ENCODE data around the gene OXCT1.
A peak's percentile ranks its signal among the peaks of the same experiment; 100 is the strongest.

The OXCT1 gene

DNA sequence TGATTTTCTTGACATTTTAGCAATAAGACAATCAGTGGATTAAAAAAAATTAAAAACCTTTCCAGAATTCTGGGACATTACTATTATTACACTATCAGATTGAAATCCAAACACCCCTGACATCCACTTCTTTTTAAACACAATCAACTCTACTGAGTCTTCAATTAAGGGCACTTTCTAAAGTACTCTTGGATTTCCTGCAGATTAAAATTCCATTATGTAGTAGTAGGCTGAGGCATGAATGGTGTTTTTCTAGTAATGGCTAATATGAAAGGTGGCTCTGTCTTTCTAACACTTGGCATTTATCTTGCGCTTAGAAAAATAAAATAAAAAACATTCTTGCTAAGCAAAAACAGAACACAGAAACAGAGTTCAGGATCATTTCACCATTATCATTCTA is 107.8 kb downstream of the OXCT1 start:
- Histone ChIP-seq H2BK5ac (ENCODE audit: low read depth, low read length, poor library complexity) (no peak overlapping the region), H2AFZ (ENCODE audit: insufficient read depth, low read length, poor library complexity) (no peak overlapping the region), H3K23ac (ENCODE audit: low read length) (no peak overlapping the region), H3K79me1 (ENCODE audit: low read length) (no peaks in the 10 kb centered on the region), H4K12ac (ENCODE audit: low read depth, low read length) (no peak overlapping the region), H3K27me3 (ENCODE audit: insufficient read depth, low read length) (no peaks in the 10 kb centered on the region), H3K4ac (ENCODE audit: low read depth, low read length) (no peak overlapping the region), H2AK5ac (ENCODE audit: low read length) (no peak overlapping the region), H2BK12ac (ENCODE audit: low read length) (no peak overlapping the region), H3K4me2 (ENCODE audit: low read length) (no peak overlapping the region), H2BK120ac (ENCODE audit: insufficient read depth, low read length, poor library complexity) (no peak overlapping the region), H3K4me3 (ENCODE audit: low read depth, low read length) (no peak overlapping the region), H3K79me2 (ENCODE audit: control insufficient read depth, insufficient read depth, low read length, poor library complexity) (no peaks in the 10 kb centered on the region), H3K9ac (ENCODE audit: low read length) (no peak overlapping the region), H3K14ac (ENCODE audit: low read length) (no peak overlapping the region), H4K8ac (ENCODE audit: low read depth, low read length) (no peak overlapping the region), H3K4me1 (ENCODE audit: control insufficient read depth in 1 of 2, insufficient read depth in 2 of 2, low read length in 2 of 2) (no peaks in the 10 kb centered on the region), H3K27ac (ENCODE audit: low read depth, low read length) (no peak overlapping the region), H3K36me3 (ENCODE audit: control insufficient read depth in 1 of 2, insufficient read depth in 2 of 2, low read length in 2 of 2) (no peaks in the 10 kb centered on the region), H3K18ac (ENCODE audit: low read length) (no peak overlapping the region), H3K9me3 (ENCODE audit: insufficient read depth, low read depth, low read length) (no peaks in the 10 kb centered on the region), H4K91ac (ENCODE audit: low read depth, low read length) (no peak overlapping the region)
- DNase-seq, result no peak
- no CpG with 5 or more reads among the region's 1 CpG for WGBS (ENCODE audit: extremely low coverage, insufficient coverage, insufficient read length)

DNA sequence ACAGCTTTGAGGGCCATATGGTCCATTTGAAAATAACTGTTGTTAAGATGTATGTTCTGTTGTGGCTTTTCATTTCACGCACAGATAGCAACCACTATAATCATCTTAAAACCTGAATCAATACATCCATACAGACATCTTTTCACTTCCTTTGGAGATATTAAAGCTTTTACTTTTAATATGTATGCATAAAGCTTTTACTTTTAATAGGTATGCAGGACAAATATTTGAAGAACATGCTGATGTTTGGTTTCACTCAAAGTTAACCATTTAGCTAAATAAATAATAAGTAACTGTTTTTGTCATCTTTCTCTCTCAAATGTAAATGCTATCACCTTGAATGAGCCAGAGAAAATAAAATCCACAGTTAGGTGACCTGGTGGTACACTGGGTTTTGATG is 108.6 kb downstream of the OXCT1 start:
- Histone ChIP-seq H3K79me1 (ENCODE audit: low read length) (no peaks in the 10 kb centered on the region), H4K91ac (ENCODE audit: low read depth, low read length) (no peak overlapping the region), H4K8ac (ENCODE audit: low read depth, low read length) (no peak overlapping the region), H2AFZ (ENCODE audit: insufficient read depth, low read length, poor library complexity) (no peak overlapping the region), H2BK5ac (ENCODE audit: low read depth, low read length, poor library complexity) (no peak overlapping the region), H3K9ac (ENCODE audit: low read length) (no peak overlapping the region), H2AK5ac (ENCODE audit: low read length) (no peak overlapping the region), H3K9me3 (ENCODE audit: insufficient read depth, low read depth, low read length) (no peaks in the 10 kb centered on the region), H3K27ac (ENCODE audit: low read depth, low read length) (no peak overlapping the region), H3K4me3 (ENCODE audit: low read depth, low read length) (no peak overlapping the region), H3K4me1 (ENCODE audit: control insufficient read depth in 1 of 2, insufficient read depth in 2 of 2, low read length in 2 of 2) (no peaks in the 10 kb centered on the region), H3K4me2 (ENCODE audit: low read length) (no peak overlapping the region), H3K23ac (ENCODE audit: low read length) (no peak overlapping the region), H3K14ac (ENCODE audit: low read length) (no peak overlapping the region), H2BK120ac (ENCODE audit: insufficient read depth, low read length, poor library complexity) (no peak overlapping the region), H4K12ac (ENCODE audit: low read depth, low read length) (no peak overlapping the region), H3K36me3 (ENCODE audit: control insufficient read depth in 1 of 2, insufficient read depth in 2 of 2, low read length in 2 of 2) (no peaks in the 10 kb centered on the region), H3K4ac (ENCODE audit: low read depth, low read length) (no peak overlapping the region), H3K27me3 (ENCODE audit: insufficient read depth, low read length) (no peaks in the 10 kb centered on the region), H3K18ac (ENCODE audit: low read length) (no peak overlapping the region), H3K79me2 (ENCODE audit: control insufficient read depth, insufficient read depth, low read length, poor library complexity) (no peaks in the 10 kb centered on the region), H2BK12ac (ENCODE audit: low read length) (no peak overlapping the region)
- no CpG with 5 or more reads among the region's 1 CpG for whole genome bisulfite sequencing (ENCODE audit: extremely low coverage, insufficient coverage, insufficient read length)
- no peak for DNase-seq

DNA sequence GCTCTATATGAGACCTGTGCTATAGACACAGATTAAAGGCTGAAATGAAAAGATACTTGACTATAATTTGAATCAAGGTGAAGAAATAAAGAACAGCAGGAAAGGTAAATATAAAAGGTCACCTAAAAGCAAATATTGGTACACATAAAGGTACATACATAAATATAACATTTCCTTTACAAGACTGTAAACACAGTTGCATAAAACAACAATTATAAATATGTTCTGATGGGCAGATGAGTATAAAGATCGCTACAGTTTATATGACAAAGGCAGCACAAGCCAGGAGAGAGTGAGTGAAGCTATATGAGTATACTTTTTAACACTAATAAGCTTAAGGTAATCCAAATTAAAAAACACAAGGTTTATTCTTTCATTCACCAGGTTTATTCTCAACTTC is 114.5 kb downstream of the OXCT1 start:
- Histone ChIP-seq H3K4ac (ENCODE audit: low read depth, low read length) (no peak overlapping the region), H4K8ac (ENCODE audit: low read depth, low read length) (no peak overlapping the region), H3K14ac (ENCODE audit: low read length) (no peak overlapping the region), H3K23ac (ENCODE audit: low read length) (no peak overlapping the region), H2BK120ac (ENCODE audit: insufficient read depth, low read length, poor library complexity) (no peak overlapping the region), H2BK12ac (ENCODE audit: low read length) (no peak overlapping the region), H4K91ac (ENCODE audit: low read depth, low read length) (no peak overlapping the region), H3K4me2 (ENCODE audit: low read length) (no peak overlapping the region), H4K12ac (ENCODE audit: low read depth, low read length) (no peak overlapping the region), H2AFZ (ENCODE audit: insufficient read depth, low read length, poor library complexity) (no peak overlapping the region), H3K27me3 (ENCODE audit: insufficient read depth, low read length) (no peaks in the 10 kb centered on the region), H3K9me3 (ENCODE audit: insufficient read depth, low read depth, low read length) (no peaks in the 10 kb centered on the region), H3K4me1 (ENCODE audit: control insufficient read depth in 1 of 2, insufficient read depth in 2 of 2, low read length in 2 of 2) (no peaks in the 10 kb centered on the region), H3K4me3 (ENCODE audit: low read depth, low read length) (no peak overlapping the region), H3K9ac (ENCODE audit: low read length) (no peak overlapping the region), H3K27ac (ENCODE audit: low read depth, low read length) (no peak overlapping the region), H3K18ac (ENCODE audit: low read length) (no peak overlapping the region), H2BK5ac (ENCODE audit: low read depth, low read length, poor library complexity) (no peak overlapping the region), H2AK5ac (ENCODE audit: low read length) (no peak overlapping the region), H3K79me1 (ENCODE audit: low read length) (no peaks in the 10 kb centered on the region), H3K79me2 (ENCODE audit: control insufficient read depth, insufficient read depth, low read length, poor library complexity) (no peaks in the 10 kb centered on the region), H3K36me3 (ENCODE audit: control insufficient read depth in 1 of 2, insufficient read depth in 2 of 2, low read length in 2 of 2) (no peaks in the 10 kb centered on the region)
- no CpG with 5 or more reads among the region's 1 CpG for WGBS (ENCODE audit: extremely low coverage, insufficient coverage, insufficient read length)
- no peak for DNase-seq

DNA sequence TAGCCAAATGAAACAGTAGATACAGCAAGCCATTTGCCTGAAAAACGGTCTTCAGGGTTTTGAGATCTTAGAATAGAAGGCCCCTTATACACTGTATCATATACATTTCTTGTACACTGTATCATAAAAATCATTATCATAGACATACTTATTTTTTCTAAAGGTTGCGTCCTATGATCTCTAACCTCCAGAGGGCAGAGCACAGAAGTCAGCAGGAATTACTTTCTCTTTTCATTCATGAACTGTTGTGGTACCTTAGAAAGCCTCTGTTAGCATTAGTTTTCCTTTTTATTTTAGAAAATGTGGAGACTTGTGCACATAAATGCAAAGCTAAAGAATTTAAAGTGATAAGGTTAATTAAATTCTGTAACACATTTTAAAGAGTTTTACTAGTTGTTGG is 115.4 kb downstream of the OXCT1 start:
- H3K4me3 ChIP-seq (ENCODE audit: low read depth, low read length), result no peak overlapping the region
- H3K79me2 ChIP-seq (ENCODE audit: control insufficient read depth, insufficient read depth, low read length, poor library complexity), result no peaks in the 10 kb centered on the region
- H4K12ac ChIP-seq (ENCODE audit: low read depth, low read length), result no peak overlapping the region
- H2BK120ac ChIP-seq (ENCODE audit: insufficient read depth, low read length, poor library complexity), result no peak overlapping the region
- H2AFZ ChIP-seq (ENCODE audit: insufficient read depth, low read length, poor library complexity), result no peak overlapping the region
- no peak overlapping the region for H3K23ac ChIP-seq (ENCODE audit: low read length)
- peak in 1 of 2 donors; percentile 6 for DNase-seq
- H2BK12ac ChIP-seq (ENCODE audit: low read length), result no peak overlapping the region
- H4K91ac ChIP-seq (ENCODE audit: low read depth, low read length), result no peak overlapping the region
- WGBS (ENCODE audit: extremely low coverage, insufficient coverage, insufficient read length), result no CpG with 5 or more reads among the region's 2 CpGs
- H3K36me3 ChIP-seq (ENCODE audit: control insufficient read depth in 1 of 2, insufficient read depth in 2 of 2, low read length in 2 of 2), result no peaks in the 10 kb centered on the region
- H3K9me3 ChIP-seq (ENCODE audit: insufficient read depth, low read depth, low read length), result no peaks in the 10 kb centered on the region
- H3K27ac ChIP-seq (ENCODE audit: low read depth, low read length), result no peak overlapping the region
- H2BK5ac ChIP-seq (ENCODE audit: low read depth, low read length, poor library complexity), result no peak overlapping the region
- H3K14ac ChIP-seq (ENCODE audit: low read length), result no peak overlapping the region
- H3K4me1 ChIP-seq (ENCODE audit: control insufficient read depth in 1 of 2, insufficient read depth in 2 of 2, low read length in 2 of 2), result no peaks in the 10 kb centered on the region
- no peaks in the 10 kb centered on the region for H3K27me3 ChIP-seq (ENCODE audit: insufficient read depth, low read length)
- H4K8ac ChIP-seq (ENCODE audit: low read depth, low read length), result no peak overlapping the region
- H3K9ac ChIP-seq (ENCODE audit: low read length), result no peak overlapping the region
- no peaks in the 10 kb centered on the region for H3K79me1 ChIP-seq (ENCODE audit: low read length)
- no peak overlapping the region for H3K4me2 ChIP-seq (ENCODE audit: low read length)
- no peak overlapping the region for H3K4ac ChIP-seq (ENCODE audit: low read depth, low read length)
- H3K18ac ChIP-seq (ENCODE audit: low read length), result no peak overlapping the region
- no peak overlapping the region for H2AK5ac ChIP-seq (ENCODE audit: low read length)

DNA sequence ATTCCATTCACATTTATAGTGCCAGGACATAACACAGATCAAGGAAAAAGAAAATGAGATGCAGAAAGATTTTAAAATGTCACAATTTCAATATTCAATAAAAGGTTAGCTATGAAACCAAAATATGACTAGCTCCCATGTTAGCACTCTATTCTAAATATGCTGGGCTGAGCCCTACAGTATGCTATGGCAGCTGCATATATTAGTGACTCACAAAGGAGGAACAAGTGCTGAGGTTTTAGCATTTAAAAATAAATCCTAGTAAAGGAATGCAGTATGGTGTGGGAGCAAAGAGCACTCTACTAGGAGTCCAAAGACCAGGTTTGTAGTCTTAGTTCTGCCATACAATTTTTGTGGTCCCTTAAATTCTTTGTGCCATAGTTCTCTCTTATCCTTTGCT is 118.4 kb downstream of the OXCT1 start:
- no peak overlapping the region for H3K4me2 ChIP-seq (ENCODE audit: low read length)
- no peak overlapping the region for H2BK120ac ChIP-seq (ENCODE audit: insufficient read depth, low read length, poor library complexity)
- H2BK12ac ChIP-seq (ENCODE audit: low read length), result no peak overlapping the region

More for the DNA sequence above, 118.4 kb downstream of the OXCT1 start:
- DNase-seq, result no peak
- H3K23ac ChIP-seq (ENCODE audit: low read length), result no peak overlapping the region
- no peak overlapping the region for H4K12ac ChIP-seq (ENCODE audit: low read depth, low read length)
- H3K9me3 ChIP-seq (ENCODE audit: insufficient read depth, low read depth, low read length), result no peaks in the 10 kb centered on the region
- H3K27me3 ChIP-seq (ENCODE audit: insufficient read depth, low read length), result no peaks in the 10 kb centered on the region
- no peak overlapping the region for H4K8ac ChIP-seq (ENCODE audit: low read depth, low read length)
- H2AK5ac ChIP-seq (ENCODE audit: low read length), result no peak overlapping the region
- no peak overlapping the region for H3K4me3 ChIP-seq (ENCODE audit: low read depth, low read length)
- no peak overlapping the region for H2AFZ ChIP-seq (ENCODE audit: insufficient read depth, low read length, poor library complexity)
- no peak overlapping the region for H3K9ac ChIP-seq (ENCODE audit: low read length)
- no peak overlapping the region for H3K27ac ChIP-seq (ENCODE audit: low read depth, low read length)
- H4K91ac ChIP-seq (ENCODE audit: low read depth, low read length), result no peak overlapping the region
- no peak overlapping the region for H3K18ac ChIP-seq (ENCODE audit: low read length)
- H3K79me1 ChIP-seq (ENCODE audit: low read length), result no peaks in the 10 kb centered on the region
- no peaks in the 10 kb centered on the region for H3K36me3 ChIP-seq (ENCODE audit: control insufficient read depth in 1 of 2, insufficient read depth in 2 of 2, low read length in 2 of 2)
- H3K4ac ChIP-seq (ENCODE audit: low read depth, low read length), result no peak overlapping the region
- H3K14ac ChIP-seq (ENCODE audit: low read length), result no peak overlapping the region
- no peak overlapping the region for H2BK5ac ChIP-seq (ENCODE audit: low read depth, low read length, poor library complexity)
- H3K4me1 ChIP-seq (ENCODE audit: control insufficient read depth in 1 of 2, insufficient read depth in 2 of 2, low read length in 2 of 2), result no peaks in the 10 kb centered on the region
- H3K79me2 ChIP-seq (ENCODE audit: control insufficient read depth, insufficient read depth, low read length, poor library complexity), result no peaks in the 10 kb centered on the region
